Measurements from ENCODE around the gene FOXJ2.
"Not testable (repeated sequence)": the region's sequence is repeated elsewhere in the genome, so short reads cannot be mapped to it uniquely, and the experiment has no call there.

FOXJ2 gene

DNA sequence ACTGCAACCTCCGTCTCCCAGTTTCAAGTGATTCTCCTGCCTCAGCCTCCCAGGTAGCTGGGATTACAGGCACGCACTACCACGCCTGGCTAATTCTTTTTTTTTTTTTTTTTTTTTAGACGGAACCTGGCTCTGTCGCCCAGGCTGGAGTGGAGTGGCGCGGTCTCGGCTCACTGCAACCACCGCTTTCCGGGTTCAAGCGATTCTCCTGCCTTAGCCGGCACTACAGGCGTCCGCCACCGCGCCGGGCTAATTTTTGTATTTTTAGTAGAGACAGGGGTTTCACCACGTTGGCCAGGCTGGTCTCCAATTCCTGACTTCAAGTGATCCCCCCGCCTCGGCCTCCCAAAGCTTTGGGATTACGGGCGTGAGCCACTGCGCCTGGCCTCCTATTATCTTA, 1.5 kb upstream of the FOXJ2 start:
- DNase-seq = not testable (repeated sequence)

DNA sequence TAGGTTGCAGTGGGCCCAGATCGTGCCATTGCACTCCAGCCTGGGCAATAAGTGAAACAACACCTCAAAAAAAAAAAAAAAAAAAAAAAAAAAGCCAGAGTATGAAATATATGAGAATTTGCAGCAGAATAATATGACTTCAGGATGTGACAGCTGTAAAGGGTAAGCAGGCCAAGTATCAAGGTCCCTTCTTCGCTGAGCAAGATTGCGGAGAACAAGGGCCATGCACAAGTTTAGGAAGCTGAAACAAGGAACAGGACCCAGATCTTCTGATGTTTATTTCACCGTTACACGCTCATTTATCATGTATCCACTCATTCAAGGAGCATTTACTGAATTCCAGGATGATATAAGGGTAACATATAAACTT, 659 bp upstream of the FOXJ2 start:
- no peak for DNase-seq

DNA sequence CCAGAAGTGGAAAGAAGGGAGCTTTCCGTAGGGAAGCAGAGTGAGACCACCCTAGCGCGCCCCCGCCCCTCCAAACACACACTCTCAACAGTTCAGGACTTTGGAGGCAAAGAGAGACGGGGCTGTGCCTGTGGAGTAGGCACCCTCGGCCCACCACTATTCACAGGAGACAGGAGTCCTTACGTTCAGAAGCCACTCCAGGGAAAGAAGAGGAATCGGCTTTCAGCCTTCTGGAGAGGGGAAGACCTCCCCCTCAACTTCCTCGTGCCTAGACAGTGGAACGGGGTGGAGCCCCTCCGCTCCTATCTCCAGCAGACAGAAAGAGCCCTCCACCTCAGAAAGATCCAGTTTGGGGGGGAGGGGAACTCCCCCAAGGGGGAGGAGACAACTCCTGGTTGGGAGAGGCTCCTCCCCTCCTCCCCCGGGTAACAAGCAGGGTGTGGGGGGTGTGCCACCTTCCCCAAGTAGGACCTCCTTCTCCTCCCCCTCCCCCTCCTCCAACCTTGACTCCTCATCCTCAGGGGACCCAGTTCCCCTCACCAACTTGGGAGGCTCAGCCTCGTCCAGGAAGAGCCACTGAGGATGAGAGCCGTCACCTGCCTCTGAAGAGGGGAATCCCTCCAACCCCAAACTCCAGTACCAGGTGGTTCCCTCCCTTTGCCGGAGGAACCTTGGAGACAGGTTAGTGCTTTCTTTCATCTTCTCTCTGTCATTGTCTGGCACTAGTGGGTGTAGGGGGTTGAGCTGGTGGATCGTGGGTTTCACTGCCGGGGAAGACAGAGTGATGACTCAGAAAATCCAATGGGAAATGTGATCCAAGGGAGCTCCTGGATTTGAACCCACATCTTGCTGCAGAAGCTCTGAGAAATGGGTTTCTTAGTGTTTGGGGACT, 883 bp downstream of the FOXJ2 start:
- peak; percentile 68 for DNase-seq

DNA sequence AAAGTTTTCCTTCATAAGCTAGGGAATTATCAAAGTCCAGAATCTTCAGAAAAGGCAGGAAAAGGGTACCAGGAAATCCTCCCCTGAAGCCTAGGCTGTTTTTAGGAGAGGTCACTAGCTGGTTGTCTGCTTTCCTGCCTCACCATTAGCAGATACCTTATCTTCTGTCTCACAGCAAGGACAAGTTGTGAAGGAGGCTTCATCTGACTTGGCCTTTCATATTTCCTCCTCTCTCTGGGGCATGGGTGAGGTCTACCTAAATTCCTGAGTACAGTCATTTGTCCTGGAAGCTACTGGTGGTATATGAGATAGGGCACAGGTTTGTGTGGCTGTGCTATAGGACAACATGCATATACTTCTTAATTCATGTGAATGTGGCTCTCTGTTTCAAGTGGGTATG, 2.3 kb downstream of the FOXJ2 start:
- no peak for DNase-seq

DNA sequence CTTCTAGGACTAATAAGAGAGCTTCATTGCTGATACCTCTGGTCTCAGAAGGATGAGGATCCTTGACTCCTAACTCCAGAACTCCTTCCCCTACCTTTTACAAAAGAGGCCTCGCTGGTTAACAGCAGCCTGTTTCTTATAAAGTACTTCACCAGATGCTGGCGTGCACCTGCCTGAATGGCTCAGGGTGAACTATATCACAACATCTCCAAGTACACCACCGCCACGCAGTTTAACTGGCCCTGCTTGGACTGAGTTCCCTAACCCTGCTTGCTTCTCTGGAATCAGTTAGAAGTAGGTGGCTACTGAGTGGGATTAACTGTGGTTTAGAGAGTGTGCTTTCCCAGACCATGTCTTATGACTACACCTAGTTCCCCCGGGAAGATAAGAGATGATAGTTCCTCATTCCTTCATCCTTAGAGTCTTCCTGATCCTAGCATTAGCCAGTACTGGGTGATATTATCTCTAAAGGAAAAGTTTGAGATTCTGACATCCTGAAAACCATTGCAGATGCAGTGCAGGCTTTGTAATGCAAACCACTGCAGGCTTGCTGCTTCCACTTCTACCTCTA, 3.0 kb downstream of the FOXJ2 start:
- no peak for DNase-seq

DNA sequence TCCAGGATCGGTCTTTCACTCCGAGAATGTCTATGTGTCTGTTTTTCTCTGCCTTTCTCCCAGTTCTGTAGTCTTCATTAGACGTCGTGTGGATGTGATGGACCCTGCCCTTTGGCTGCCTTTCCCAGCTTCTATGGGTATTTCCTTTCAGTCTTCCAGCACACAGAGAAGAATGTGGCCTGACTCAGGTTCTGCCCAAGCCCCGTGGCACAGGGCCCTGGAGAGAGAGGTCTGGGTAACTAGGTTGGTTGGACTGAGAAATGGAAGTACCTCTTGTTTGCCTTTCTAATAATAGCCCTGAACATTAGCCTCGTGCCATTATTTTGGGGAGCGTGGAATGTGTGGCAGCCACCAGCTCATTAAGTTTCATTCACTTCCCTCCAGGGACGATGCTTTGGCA, 3.8 kb downstream of the FOXJ2 start:
- no peak for DNase-seq

DNA sequence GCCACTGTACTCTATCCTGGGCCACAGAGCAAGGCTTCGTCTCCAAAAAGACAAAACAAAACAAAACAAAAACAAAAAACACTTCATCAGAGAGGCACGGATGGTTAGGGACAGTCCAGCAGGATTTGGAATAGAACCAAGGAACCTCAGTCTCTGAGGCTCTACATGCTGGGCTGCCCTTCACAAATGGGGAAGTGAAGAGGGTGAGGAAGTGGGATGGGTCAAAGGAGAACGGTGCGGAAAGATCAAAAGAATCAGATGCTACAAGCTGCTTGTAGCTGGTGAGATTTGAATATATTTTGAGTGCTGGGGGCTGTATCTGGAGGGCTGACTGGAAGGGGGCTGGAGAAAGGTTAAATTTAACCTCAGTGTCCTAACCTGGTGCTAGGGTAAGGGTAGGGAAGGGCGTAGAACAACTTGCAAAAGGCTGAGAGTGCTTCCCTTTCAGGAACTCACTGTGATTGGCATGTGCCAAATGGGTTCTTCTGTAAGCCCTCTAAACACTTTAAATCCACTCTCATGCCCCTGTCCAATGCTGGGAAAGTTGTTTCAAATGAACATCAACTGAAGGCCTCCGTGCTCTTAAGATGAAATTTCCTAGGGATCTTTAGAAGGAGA, 4.6 kb downstream of the FOXJ2 start:
- DNase-seq = no peak

DNA sequence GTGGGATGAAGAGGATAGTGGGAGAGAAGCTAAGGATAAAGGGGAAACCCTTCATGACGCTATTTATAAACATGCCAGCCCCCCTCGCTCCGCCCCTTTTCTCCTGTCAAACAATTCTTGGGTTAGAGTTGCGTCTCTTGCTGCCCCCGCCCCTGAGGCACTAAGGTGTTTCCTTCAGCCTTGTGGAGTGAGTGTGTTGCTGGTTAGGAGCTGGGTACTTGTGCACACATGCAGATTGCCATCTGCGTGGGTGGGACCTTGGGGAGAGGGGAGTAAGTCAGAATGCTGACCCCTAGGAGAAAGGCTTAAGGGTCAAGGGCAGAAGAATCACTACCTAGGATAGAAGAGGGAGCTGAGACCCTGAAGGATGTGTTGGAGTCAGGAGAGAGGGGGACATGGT, 5.4 kb downstream of the FOXJ2 start:
- no peak for DNase-seq

DNA sequence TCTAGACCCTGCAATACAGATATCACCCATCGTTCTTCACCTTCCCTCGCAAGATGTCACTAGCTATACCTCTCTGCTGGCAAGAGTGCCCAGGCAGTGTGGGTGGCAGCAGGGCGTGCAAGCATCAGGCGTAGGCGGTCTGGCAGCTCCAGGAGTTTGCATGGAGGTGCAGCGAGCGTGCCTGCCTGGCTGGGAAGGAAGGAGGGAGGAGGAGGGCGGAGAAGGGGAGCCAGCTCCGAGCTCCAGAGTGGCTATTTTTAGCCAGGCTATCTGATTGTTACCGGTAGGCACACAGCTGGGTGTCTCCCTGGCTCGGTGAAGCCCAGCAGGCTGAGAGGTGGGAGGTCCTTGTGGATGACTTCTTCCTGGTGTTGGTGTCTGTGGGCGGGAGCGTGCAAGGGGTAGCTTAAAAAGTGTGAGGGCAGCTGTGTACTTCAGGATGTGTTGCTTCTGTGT, 6.2 kb downstream of the FOXJ2 start:
- peak; percentile 39 for DNase-seq

DNA sequence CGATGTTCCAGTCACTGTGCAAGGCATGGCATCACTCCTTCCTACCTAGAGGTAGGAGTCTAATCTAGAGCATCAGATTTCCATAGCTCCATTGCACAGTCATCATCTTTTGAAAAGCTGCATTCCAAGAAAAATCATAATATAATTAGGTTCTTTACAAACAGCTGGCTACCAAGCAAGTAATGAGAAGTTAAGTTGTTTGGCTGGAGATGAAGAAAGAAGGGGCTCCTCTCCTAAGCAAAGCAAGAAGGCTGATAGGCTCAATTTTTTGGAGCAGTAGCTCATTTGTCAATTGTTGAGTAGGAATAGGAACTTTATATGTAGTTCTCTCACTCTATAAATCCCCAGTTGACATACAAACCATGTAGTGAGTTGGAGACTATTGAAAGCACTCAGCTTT, 8.3 kb downstream of the FOXJ2 start:
- DNase-seq = no peak

DNA sequence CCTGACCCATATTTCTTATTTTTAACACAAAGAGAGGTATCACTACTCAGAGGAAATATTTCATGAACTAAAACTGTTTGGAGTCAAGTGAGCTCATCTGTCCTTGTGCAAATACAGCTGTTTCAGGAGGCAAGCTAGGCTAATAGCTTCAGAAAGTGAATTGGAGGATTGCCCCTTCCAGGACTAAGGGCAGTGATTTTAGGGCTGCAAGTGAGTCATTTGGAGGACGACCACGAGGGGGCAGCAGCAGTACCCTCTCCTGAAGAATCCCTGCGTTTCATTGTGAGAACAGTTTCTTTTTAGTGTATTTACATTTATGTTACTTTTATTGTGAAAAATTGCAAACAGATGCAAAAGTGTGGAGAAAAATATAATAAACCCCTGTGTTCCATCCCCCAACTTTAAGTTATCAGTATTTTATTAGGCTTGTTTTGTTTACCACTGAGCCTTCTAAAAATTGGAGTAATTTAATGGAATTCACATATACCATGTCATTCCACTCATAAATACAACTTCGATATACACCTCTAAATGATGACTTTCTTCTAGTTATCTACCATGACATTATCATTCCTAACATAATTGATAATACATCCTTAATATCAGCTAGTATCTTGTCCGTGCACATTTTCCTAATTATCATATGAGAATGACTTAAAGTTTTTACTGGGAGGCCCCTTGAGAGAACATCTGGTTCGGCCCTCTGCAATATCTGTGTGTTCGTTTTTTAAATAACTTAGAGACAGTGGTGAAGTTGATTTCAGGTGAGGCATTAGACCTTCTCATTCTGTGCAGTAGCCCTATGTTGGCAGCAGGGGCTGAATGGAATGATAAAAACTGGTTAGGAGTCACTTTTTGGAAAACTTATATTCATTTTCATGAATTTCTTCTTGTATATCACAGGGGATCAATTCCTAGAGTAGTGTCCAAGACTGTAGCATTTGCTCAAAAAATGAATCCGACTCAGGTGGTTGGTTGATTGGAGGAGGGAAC, 13.7 kb downstream of the FOXJ2 start:
- peak; percentile 83 for DNase-seq

DNA sequence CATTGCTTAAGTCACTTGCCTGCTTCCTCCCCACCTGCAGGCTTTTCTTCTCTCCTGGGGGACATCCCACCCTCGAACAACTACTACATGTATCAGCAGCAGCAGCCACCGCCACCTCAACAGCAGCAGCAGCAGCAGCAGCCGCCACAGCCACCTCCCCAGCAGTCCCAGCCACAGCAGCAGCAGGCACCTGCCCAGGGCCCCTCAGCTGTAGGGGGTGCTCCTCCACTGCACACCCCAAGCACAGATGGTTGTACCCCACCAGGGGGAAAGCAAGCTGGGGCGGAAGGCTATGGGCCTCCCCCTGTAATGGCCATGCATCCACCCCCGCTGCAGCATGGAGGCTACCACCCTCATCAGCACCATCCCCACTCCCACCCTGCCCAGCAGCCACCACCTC, 15.3 kb downstream of the FOXJ2 start:
- no peak for DNase-seq

DNA sequence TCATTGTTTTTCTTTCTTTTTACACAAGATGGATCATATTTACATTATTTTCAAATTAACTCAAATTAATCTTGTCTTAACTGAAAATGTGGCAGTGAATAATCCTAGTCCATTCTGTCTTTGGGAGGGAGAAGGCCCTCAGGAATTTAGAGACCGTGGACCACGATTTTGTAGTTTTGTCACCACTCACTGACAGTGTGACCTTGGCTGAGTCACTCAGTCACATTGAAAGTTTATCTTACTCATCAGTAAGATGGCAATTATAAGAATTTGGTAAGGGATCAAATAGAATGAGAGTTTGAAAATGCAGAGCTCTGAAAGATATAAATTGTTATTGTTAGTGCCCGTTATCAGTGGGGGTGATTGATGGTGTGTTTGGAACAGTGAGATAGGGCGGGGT, 16.4 kb downstream of the FOXJ2 start:
- DNase-seq = no peak

DNA sequence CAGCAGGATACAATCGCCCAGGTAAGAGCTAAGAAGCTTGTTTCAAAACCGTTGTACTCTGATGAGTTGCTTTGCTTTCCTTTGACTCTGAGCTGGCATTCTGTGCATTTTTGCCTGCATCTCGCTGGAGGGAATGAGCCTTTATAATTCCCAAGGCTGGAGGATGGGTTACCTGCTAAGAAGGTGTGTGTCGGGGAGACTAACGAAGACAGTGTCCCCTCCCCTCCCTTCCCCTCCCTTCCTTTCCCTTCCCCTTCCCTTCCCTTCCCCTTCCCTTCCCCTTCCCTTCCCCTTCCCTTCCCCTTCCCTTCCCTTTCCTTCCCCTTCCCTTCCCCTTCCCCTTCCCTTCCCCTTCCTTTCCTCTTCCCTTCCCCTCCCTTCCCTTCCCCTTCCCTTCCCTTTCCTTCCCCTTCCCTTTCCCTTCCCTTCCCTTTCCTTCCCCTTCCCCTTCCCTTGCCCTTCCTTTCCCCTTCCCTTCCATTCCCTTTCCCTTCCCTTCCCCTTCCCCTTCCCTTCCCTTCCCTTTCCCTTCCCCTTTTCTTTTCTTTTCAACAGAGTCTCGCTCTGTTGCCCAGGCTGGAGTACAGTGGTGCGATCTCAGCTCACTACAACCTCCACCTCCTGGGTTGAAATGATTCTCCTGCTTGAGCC, 18.2 kb downstream of the FOXJ2 start:
- no peak for DNase-seq

DNA sequence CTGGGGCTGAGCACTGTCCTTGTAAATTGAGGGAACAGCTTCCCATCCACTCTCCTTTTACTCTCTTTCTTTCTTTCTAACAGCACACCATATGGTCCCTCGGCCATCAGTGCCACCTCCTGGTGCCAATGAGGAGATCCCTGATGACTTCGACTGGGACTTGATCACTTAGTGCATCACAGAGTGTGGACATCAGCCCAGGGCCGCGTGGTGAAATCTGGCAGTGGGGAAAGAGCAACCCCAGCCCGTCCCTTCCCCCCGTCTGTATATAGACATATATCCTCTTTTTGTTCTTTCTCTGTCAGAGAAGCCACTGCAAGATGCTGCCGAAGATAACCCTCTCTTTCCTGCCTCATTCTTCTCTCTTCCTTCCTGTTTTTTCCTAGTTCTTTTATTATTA, 20.2 kb downstream of the FOXJ2 start:
- no peak for DNase-seq

DNA sequence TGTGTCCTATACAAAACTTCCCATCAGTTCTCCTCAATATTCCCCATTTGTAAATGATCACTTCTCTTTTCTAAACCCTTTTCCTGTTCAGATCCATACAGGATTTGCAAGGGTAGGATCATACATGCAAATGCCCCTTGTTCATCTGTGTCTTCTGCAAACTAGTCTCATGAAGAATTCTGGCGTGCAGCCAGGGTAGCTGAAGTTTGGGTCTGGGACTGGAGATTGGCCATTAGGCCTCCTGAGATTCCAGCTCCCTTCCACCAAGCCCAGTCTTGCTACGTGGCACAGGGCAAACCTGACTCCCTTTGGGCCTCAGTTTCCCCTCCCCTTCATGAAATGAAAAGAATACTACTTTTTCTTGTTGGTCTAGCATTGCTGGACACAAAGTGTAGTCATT, 22.3 kb downstream of the FOXJ2 start:
- no peak for DNase-seq

DNA sequence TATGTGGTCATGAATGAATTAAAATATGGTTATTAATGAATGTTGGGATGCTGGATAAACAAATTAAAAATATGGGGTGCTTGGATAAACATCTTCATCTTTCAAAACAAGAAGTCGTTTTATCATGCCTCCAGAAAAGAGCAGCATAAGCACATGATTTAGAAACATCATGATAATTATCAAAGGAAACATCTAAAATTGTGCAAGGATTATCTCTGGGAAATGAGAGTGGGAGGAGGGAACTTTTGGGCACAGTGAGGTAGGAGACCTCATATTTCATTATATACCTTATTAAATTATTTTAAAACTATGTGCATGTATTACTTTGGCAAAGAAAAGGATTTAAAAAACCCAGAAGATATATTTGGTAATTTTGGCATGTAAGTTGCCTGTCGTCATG, 24.8 kb downstream of the FOXJ2 start:
- DNase-seq = no peak

DNA sequence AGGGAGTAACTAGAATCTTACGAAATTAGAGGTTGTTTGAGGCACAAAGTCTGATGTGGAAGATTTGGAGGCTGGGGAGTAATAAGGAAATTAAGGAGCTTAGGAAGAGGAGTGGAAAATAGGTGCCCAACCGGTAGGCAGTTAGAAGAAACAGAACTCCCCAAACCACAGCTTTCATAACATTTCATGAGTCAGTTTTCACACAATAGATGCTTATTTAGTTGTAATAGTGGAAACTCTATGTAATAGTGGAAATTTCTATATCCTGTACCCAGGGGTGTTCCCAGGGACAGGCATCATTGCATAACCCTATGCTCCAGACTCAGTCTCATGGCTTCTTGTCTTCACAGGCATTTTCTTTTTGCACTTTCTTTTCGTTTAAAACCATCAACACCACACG, 25.3 kb downstream of the FOXJ2 start:
- no peak for DNase-seq

DNA sequence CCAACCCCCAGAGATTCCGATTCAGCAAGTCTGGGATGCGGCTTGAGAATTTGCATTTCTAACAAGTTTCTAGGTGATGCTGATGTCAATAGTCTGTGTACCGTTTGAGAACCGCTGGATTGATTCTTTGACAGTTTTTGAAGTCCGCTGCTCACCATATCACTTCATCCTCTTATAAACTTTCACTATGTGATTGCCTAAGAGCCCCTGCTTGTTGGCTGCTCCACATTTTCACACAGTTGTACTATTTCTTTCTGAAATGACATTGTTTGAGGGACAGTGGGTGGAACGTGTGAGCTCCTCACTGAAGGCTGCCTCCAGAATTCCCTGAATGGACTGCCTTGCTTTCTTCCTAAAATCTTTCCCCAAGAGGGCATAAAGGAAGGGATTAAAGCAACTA, 26.0 kb downstream of the FOXJ2 start:
- DNase-seq = no peak

DNA sequence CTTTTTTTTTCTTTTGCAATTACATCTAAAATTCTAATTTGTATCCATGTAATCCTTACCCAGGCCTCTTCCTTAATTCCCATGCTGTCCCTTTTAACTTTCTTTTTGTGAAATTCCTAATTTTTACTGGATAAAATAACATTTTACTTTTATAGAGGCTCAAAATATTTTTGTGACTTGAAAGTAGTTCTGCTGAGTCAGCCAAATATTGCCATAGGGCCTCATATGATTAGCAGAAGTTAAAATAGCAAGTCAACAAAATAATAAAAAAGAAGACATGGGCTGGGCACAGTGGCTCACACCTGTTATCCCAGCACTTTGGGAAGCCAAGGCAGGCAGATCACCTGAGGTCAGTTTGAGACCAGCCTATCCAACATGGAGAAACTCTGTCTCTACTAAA, 31.6 kb downstream of the FOXJ2 start:
- DNase-seq = no peak

DNA sequence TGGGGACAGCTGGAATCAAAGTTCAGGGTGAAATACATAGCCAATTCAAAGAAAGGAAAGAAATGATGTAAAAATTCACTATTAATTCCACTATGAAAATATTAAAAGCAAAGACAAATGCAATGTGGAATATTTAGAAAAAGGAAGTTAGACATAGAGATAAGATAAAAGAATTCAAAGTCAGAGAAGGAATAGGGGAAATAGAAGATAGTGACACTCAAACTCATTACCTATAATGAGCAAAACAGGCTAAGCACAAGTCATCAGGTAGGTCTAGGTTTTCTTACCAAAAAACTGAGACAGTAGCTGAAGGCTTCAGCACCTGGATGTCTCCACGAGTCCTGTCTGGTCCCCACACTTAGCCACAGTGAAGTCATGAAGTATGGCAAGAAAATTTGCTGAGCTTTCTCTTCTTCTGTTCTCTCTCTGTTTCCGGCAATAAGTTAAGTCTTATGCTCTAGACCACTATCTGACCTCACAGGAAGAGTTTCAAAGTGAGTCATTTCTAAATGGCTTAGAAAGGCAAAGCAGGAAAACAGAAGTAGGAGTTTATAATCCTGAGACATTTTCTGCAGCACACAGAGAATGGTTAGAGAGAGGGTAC, 33.6 kb downstream of the FOXJ2 start, which contains the start of gene C3AR1:
C3AR1 (minus strand) TSS at position 369 of the 604 bp plus-strand sequence. CDS start 6,174 bp downstream, outside the sequence.
- peak; percentile 83 for DNase-seq

DNA sequence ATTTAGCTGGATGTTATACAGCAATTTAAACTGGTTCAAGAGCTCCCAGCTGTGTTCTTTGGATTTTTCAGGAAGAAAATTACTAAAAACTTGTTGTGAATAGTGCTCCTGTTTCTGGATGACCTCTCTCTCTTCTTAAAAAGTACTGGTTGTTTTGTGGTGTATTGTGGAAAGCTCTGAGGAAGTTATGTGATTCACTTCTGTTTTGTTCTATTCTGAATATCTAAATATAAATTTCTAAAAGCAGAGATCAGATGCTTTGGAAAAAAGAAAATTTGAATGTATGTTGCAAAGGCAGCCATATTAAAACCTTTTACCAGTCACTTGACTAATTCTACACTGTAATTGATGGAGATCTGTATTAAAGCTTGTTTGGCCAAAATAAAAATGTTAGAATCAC, 37.1 kb downstream of the FOXJ2 start:
- DNase-seq = no peak

All from CD4-positive, alpha-beta T cell treated with Interleukin-17A for 1 hour (primary cell).